ENCODE data around the gene PEX13. TPM values are rescaled to one million over a fixed set of nuclear protein-coding genes. Genes with fewer than 3 reads are reported as not detected.

The PEX13 gene
- total RNA-seq, 4 donors from 2014 or later, result 51.5 to 85.6 (median 75.4) TPM

GRCh38 chr2:61090386-61090921 lies 72.9 kb downstream of the PEX13 start:
- Histone ChIP-seq H3K4me3 (replicated peaks in 1 of 3) (no peak overlapping the region), H3K27me3 (no peaks in the 10 kb centered on the region), H3K4me1 (no peaks in the 10 kb centered on the region), H3K36me3 (peaks cover 5 to 12% of the 10 kb centered on the region in 2 donors), H3K9me3 (no peaks in the 10 kb centered on the region), H3K27ac (no peak overlapping the region)
- whole genome bisulfite sequencing, 2 donors, result 78 to 89% methylated on average over 5 of the region's 5 CpGs
- DNase-seq, result no peak
- no peak for TF ChIP-seq POLR2A (IDR thresholded peaks at IDR 0.05)
- TF ChIP-seq CTCF (IDR thresholded peaks at IDR 0.05), result no peak
- intact Hi-C loops (cut with DNase I), result no loop called here

- intact Hi-C loops (cut with DNase I), result no loop called here
- WGBS, 2 donors, result 82 to 90% methylated on average over 8 of the region's 8 CpGs
- Histone ChIP-seq H3K4me1 (no peaks in the 10 kb centered on the region), H3K27ac (no peak overlapping the region), H3K36me3 (peaks cover 5 to 8% of the 10 kb centered on the region in 2 donors), H3K4me3 (replicated peaks in 1 of 3) (no peak overlapping the region), H3K27me3 (no peaks in the 10 kb centered on the region), H3K9me3 (no peaks in the 10 kb centered on the region)
- TF ChIP-seq POLR2A (IDR thresholded peaks at IDR 0.05), result no peak
- TF ChIP-seq CTCF (IDR thresholded peaks at IDR 0.05), result no peak
- no peak for DNase-seq
Observed at GRCh38 chr2:61091485-61091884, 74.0 kb downstream of the PEX13 start.

- Histone ChIP-seq H3K4me1 (no peaks in the 10 kb centered on the region), H3K27ac (no peak overlapping the region), H3K4me3 (replicated peaks in 1 of 3) (no peak overlapping the region), H3K27me3 (no peaks in the 10 kb centered on the region), H3K36me3 (no peaks in the 10 kb centered on the region), H3K9me3 (no peaks in the 10 kb centered on the region)
- 96% methylated on average over 3 of the region's 3 CpGs for WGBS, 2 donors
- no peak for DNase-seq
- TF ChIP-seq POLR2A (IDR thresholded peaks at IDR 0.05) (no peak), CTCF (IDR thresholded peaks at IDR 0.05) (no peak)
- intact Hi-C loops (cut with DNase I), result no loop called here
Observed at GRCh38 chr2:61096438-61096837, 78.9 kb downstream of the PEX13 start.

GRCh38 chr2:61100801-61101200 lies 83.3 kb downstream of the PEX13 start:
- Histone ChIP-seq H3K4me1 (no peaks in the 10 kb centered on the region), H3K27ac (no peak overlapping the region), H3K4me3 (replicated peaks in 1 of 3) (no peak overlapping the region), H3K9me3 (no peaks in the 10 kb centered on the region), H3K27me3 (no peaks in the 10 kb centered on the region), H3K36me3 (no peaks in the 10 kb centered on the region)
- TF ChIP-seq CTCF (IDR thresholded peaks at IDR 0.05) (no peak), POLR2A (IDR thresholded peaks at IDR 0.05) (no peak)
- intact Hi-C loops (cut with DNase I), result no loop called here
- 96 to 97% methylated on average over 4 of the region's 4 CpGs for WGBS, 2 donors
- DNase-seq, result no peak

Small RNAs within 50 kb of the gene (small RNA-seq; reads per million reads assigned to genes)
- not detected for gene RNA5SP95

Other genes starting within 250 kb of the PEX13 start
- gene REL, start 136.1 kb upstream of the PEX13 start, total RNA-seq, result 10 to 100 TPM; 15.0 to 32.1 (median 16.9) TPM
- gene PUS10, start 535 bp downstream of the PEX13 start, total RNA-seq, result 10 to 100 TPM; 11.8 to 20.6 (median 16.2) TPM
- gene SANBR, start 48.2 kb downstream of the PEX13 start, total RNA-seq, result 10 to 100 TPM in 1 of 4 donors, 1 to 10 TPM in 3; 5.3 to 16.3 (median 7.8) TPM
- 10 to 100 TPM; 12.7 to 29.8 (median 20.6) TPM for gene C2orf74, start 144.5 kb downstream of the PEX13 start, total RNA-seq